Mammary epithelial cell (primary cell): Measurements from ENCODE around the gene TRIM31.

Experiments
- CTCF ChIP-seq, 2 donors: IDR thresholded peaks in 1 of 2; conservative IDR thresholded peaks in 1 of 2; 2 replicates each; pipeline ENCODE4 v1.5.1; 2011 to 2012; ENCODE audit warnings: inconsistent platforms in 2 of 2, low read length in 2 of 2, mild to moderate bottlenecking in 2 of 2, control low read depth in 1 of 2, low read depth in 1 of 2; ENCODE audit not compliant: insufficient read depth in 1 of 2; ENCODE audit errors: extremely low read depth in 1 of 2
- EZH2 ChIP-seq: IDR thresholded peaks from 2 replicates; pipeline ENCODE4 v1.6.1; 2012; ENCODE audit warnings: low read length, inconsistent platforms, borderline replicate concordance

GRCh38 chr6:30096829-30097228, 16.1 kb downstream of the TRIM31 start:
- TF ChIP-seq CTCF (conservative IDR thresholded peaks at IDR 0.05 in 1 of 2, IDR thresholded peaks at IDR 0.05 in 1 of 2; ENCODE audit: extremely low read depth in 1 of 2, insufficient read depth in 1 of 2, low read depth in 1 of 2, low read length in 2 of 2) (no peak), EZH2 (no peak)
